HCT116 (cell line): Measurements from ENCODE around the gene COL2A1. TPM values are rescaled to one million over a fixed set of nuclear protein-coding genes. Genes with fewer than 3 reads are reported as not detected.

ENCODE experiments used
- ATAC-seq: fragments of 200-7000 bp; cut with Tn5 transposase; 2 replicates; pipeline ENCODE4 v1.9.1; 2020; ENCODE audit warnings: mild to moderate bottlenecking, moderate library complexity
- BruUV-seq: library from RNA; stranded (reverse); fragments of 400-500 nt; replicated peaks from 2 replicates; lab custom pipeline; 2021; lab: Mats Ljungman, UMichigan
- CTCF ChIA-PET: fragments of 300-600 bp; sonication (Branson Sonifier 250); formaldehyde crosslinking; loops from one replicate; lab custom pipeline; 2021; ENCODE audit warnings: antibody characterized with exemption; lab: Charles Lee
- POLR2A ChIA-PET: fragments of 300-600, 350-600 bp; sonication (Branson Sonifier 250); formaldehyde crosslinking; loops from one replicate; lab custom pipeline; 2021; ENCODE audit warnings: antibody characterized with exemption; lab: Charles Lee
- RAD21 ChIA-PET, 2 experiments: fragments of 300-600 bp; sonication (Branson Sonifier 250); formaldehyde crosslinking; loops; one replicate each; lab custom pipeline; 2023; ENCODE audit warnings: low total read pairs in 2 of 2; ENCODE audit not compliant: uncharacterized antibody in 2 of 2, unreplicated experiment in 2 of 2, low non-redundant PET in 1 of 2; lab: Charles Lee
- DNase-seq: peaks from one replicate; pipeline ENCODE4 v3.0.0-alpha.2; 2010; ENCODE audit warnings: low read depth, low spot score
- H2AFZ ChIP-seq: fragments of 200-600 bp; shearing (Covaris generic), sonication (generic); 2 replicates; pipeline ENCODE4 v1.6.1; 2017; ENCODE audit warnings: low read depth, mixed run types, mixed read lengths, antibody characterized with exemption, low read length; ENCODE audit not compliant: poor library complexity, severe bottlenecking
- H3K27ac ChIP-seq: 2 replicates; pipeline ENCODE4 v1.5.1; 2012; ENCODE audit warnings: low read depth, low read length
- H3K27me3 ChIP-seq: fragments of 200-600 bp; sonication (generic); 2 replicates; pipeline ENCODE4 v1.6.1; 2016; ENCODE audit warnings: mixed run types, low read length, mixed read lengths; ENCODE audit not compliant: insufficient read depth
- H3K36me3 ChIP-seq, 2 experiments: fragments of 200-500 bp in 1 of 2; fragments of 200-600 bp in 1 of 2; sonication (Bioruptor generic) in 1 of 2; sonication (generic) in 1 of 2; 2 replicates each; pipeline versions ENCODE4 v1.5.1 to v1.6.1; 2014 to 2016; ENCODE audit warnings: low read length in 2 of 2, inconsistent platforms in 1 of 2, mixed read lengths in 1 of 2, mixed run types in 1 of 2; ENCODE audit not compliant: insufficient read depth in 2 of 2, control insufficient read depth in 1 of 2
- H3K4me1 ChIP-seq, 2 experiments: fragments of 200-600 bp in 1 of 2; sonication (generic) in 1 of 2; 2 replicates each; pipeline versions ENCODE4 v1.5.1 to v1.6.1; 2012 to 2017; ENCODE audit warnings: low read length in 2 of 2, inconsistent platforms in 1 of 2, mild to moderate bottlenecking in 1 of 2, mixed read lengths in 1 of 2, mixed run types in 1 of 2, moderate library complexity in 1 of 2; ENCODE audit not compliant: insufficient read depth in 2 of 2, control insufficient read depth in 1 of 2
- H3K4me2 ChIP-seq: fragments of 200-600 bp; sonication (generic); 2 replicates; pipeline ENCODE4 v1.6.1; 2017; ENCODE audit warnings: mixed run types, low read length, mixed read lengths
- H3K4me3 ChIP-seq, 2 experiments: fragments of 200-600 bp in 1 of 2; sonication (generic) in 1 of 2; replicated peaks in 1 of 2; 2 replicates each; pipeline ENCODE4 v1.5.1; 2011 to 2016; ENCODE audit warnings: low read length in 2 of 2, control low read depth in 1 of 2, low read depth in 1 of 2, mild to moderate bottlenecking in 1 of 2, mixed read lengths in 1 of 2, mixed run types in 1 of 2
- H3K79me2 ChIP-seq: fragments of 200-600 bp; sonication (generic); 2 replicates; pipeline ENCODE4 v1.6.1; 2017; ENCODE audit warnings: mild to moderate bottlenecking, mixed run types, low read length, moderate library complexity, mixed read lengths; ENCODE audit not compliant: insufficient read depth
- H3K9ac ChIP-seq: fragments of 200-600 bp; sonication (generic); 2 replicates; pipeline ENCODE4 v1.6.1; 2016; ENCODE audit warnings: low read length, mixed read lengths
- H3K9me2 ChIP-seq: fragments of 200-600 bp; sonication (generic), shearing (Covaris generic); 2 replicates; pipeline ENCODE4 v1.6.1; 2017; ENCODE audit warnings: mixed run types, mild to moderate bottlenecking, moderate library complexity; ENCODE audit not compliant: insufficient read depth
- H3K9me3 ChIP-seq, 2 experiments: fragments of 200-500 bp in 1 of 2; fragments of 200-600 bp in 1 of 2; sonication (Bioruptor generic) in 1 of 2; sonication (generic) in 1 of 2; 2 replicates each; pipeline ENCODE4 v1.6.1; 2014 to 2017; ENCODE audit warnings: low read length in 2 of 2, mixed read lengths in 2 of 2, inconsistent platforms in 1 of 2, low read depth in 1 of 2, mild to moderate bottlenecking in 1 of 2, mixed run types in 1 of 2, moderate library complexity in 1 of 2; ENCODE audit not compliant: control insufficient read depth in 1 of 2, insufficient read depth in 1 of 2
- H4K20me1 ChIP-seq: fragments of 200-600 bp; sonication (generic), shearing (Covaris generic); 2 replicates; pipeline ENCODE4 v1.6.1; 2017; ENCODE audit warnings: mixed run types, mild to moderate bottlenecking, moderate library complexity; ENCODE audit not compliant: insufficient read depth
- CEBPB ChIP-seq: IDR thresholded peaks from 2 replicates; pipeline ENCODE4 v1.6.1; 2012; ENCODE audit warnings: low read depth
- EGR1 ChIP-seq: IDR thresholded peaks from 2 replicates; pipeline ENCODE4 v1.6.1; 2012; ENCODE audit warnings: low read depth
- EZH2phosphoT487 ChIP-seq: fragments of 200-600 bp; IDR thresholded peaks from 2 replicates; pipeline ENCODE4 v1.6.1; 2018; ENCODE audit warnings: antibody characterized with exemption, borderline replicate concordance
- FOSL1 ChIP-seq: IDR thresholded peaks from 2 replicates; pipeline ENCODE4 v1.6.1; 2012; ENCODE audit warnings: low read depth
- JUND ChIP-seq: IDR thresholded peaks from 2 replicates; pipeline ENCODE4 v1.6.1; 2012
- POLR2AphosphoS5 ChIP-seq: IDR thresholded peaks from 2 replicates; pipeline ENCODE4 v1.6.1; 2011; ENCODE audit warnings: mild to moderate bottlenecking, low read depth, low read length, moderate library complexity
- RAD21 ChIP-seq: IDR thresholded peaks from 2 replicates; pipeline ENCODE4 v1.6.1; 2012; ENCODE audit warnings: low read depth, mild to moderate bottlenecking
- SIN3A ChIP-seq: IDR thresholded peaks from 2 replicates; pipeline ENCODE4 v1.6.1; 2012; ENCODE audit warnings: low read depth
- SP1 ChIP-seq: IDR thresholded peaks from 2 replicates; pipeline ENCODE4 v1.6.1; 2012; ENCODE audit warnings: low read depth
- SRF ChIP-seq: IDR thresholded peaks from 2 replicates; pipeline ENCODE4 v1.6.1; 2012; ENCODE audit warnings: low read depth
- TCF7L2 ChIP-seq: IDR thresholded peaks from 2 replicates; pipeline ENCODE4 v1.7.0; 2011; ENCODE audit warnings: borderline replicate concordance, inconsistent platforms; ENCODE audit not compliant: insufficient read depth, insufficient read length; ENCODE audit errors: extremely low read depth
- YY1 ChIP-seq: IDR thresholded peaks from 2 replicates; pipeline ENCODE4 v1.6.1; 2011; ENCODE audit warnings: low read length, low read depth, moderate library complexity, mild to moderate bottlenecking; ENCODE audit not compliant: insufficient replicate concordance; ENCODE audit errors: extremely low read depth
- ZFX ChIP-seq: fragments of 450-650 bp; IDR thresholded peaks from 2 replicates; pipeline ENCODE4 v1.6.1; 2017
- ZNF274 ChIP-seq: fragments of 200-500 bp; sonication (Bioruptor generic); IDR thresholded peaks from 2 replicates; pipeline ENCODE4 v1.6.1; 2014; ENCODE audit warnings: mild to moderate bottlenecking, low read depth, low read length, inconsistent platforms
- intact Hi-C: fragments of 100-400 bp; cut with micrococcal nuclease; formaldehyde crosslinking; loops from 2 replicates; pipeline ENCODE4 v1.10.0; 2022
- total RNA-seq: library from RNA; stranded (reverse); gene quantifications from one replicate; pipeline ENCODE4 v1.2.1, GENCODE V29; 2021; ENCODE audit not compliant: unreplicated experiment
- TF ChIP-seq, protein P1 (sequence below): IDR thresholded peaks from 2 replicates; pipeline ENCODE4 v1.6.1; 2012
- TF ChIP-seq, protein P2 (sequence below): IDR thresholded peaks from 2 replicates; pipeline ENCODE4 v1.6.1; 2012
- TF ChIP-seq, protein P3 (sequence below): IDR thresholded peaks from 2 replicates; pipeline ENCODE4 v1.6.1; 2011; ENCODE audit warnings: mild to moderate bottlenecking, low read length, moderate library complexity; ENCODE audit not compliant: insufficient replicate concordance; ENCODE audit errors: extremely low read depth

COL2A1 gene
- total RNA-seq, 1 experiment from 2014 or later, result 0.22 TPM

DNA sequence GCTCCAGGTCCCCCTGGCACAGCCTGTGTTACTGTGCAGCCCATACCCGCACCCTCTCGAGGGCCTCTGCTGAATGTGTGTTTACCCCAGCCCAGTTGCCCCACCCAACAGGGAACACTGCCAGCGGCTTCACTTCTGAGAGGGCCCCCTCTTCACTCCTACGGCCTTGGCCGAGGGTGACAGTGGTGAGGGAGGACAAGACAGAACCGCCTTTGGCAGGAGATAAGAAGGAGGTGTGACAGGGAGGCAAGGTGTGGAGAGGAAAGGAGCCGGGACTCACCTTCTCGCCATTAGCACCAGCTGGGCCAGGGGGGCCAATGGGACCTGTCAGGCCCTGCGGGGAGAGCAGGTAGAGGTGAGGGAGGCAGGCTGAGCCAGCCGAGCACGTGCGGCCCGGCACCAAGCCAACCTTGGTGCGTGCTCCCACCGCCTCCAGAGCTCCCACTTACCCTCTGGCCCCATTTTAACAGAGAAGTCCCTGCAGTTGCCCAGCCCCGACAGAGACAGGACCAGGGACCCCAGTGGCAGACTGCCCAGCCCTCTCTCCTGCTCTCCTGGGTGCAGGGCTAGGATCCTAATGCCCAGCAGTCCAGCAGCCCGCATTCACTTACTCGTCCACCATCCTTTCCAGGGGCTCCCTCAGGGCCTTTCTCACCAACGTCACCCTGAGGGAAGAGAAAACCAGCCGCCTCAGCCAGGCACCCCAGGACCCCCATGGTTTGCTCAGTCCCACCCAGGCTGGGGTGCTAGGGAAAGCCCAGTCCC is 22.6 kb downstream of the COL2A1 start:
- Histone ChIP-seq H3K9ac (no peak overlapping the region), H2AFZ (no peak overlapping the region), H3K4me2 (no peak overlapping the region), H3K4me3 (no peak overlapping the region), H3K9me3 (no peaks in the 10 kb centered on the region), H3K27me3 (no peaks in the 10 kb centered on the region), H4K20me1 (no peaks in the 10 kb centered on the region), H3K36me3 (no peaks in the 10 kb centered on the region), H3K79me2 (no peaks in the 10 kb centered on the region), H3K4me1 (no peaks in the 10 kb centered on the region), H3K27ac (no peak overlapping the region), H3K9me2 (no peaks in the 10 kb centered on the region)
- ChIA-PET POLR2A (no interaction called here), RAD21 (no interaction called here), CTCF (no interaction called here)
- ATAC-seq (no peak), DNase-seq (no peak)
- intact Hi-C loops, result no loop called here
- TF ChIP-seq TCF7L2 (no peak), JUND (no peak), SRF (no peak), EGR1 (no peak), EZH2phosphoT487 (no peak), POLR2AphosphoS5 (no peak)
- TF ChIP-seq, protein P1, sequence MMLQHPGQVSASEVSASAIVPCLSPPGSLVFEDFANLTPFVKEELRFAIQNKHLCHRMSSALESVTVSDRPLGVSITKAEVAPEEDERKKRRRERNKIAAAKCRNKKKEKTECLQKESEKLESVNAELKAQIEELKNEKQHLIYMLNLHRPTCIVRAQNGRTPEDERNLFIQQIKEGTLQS, result no peak
- BruUV-seq, result no TSS peak

DNA sequence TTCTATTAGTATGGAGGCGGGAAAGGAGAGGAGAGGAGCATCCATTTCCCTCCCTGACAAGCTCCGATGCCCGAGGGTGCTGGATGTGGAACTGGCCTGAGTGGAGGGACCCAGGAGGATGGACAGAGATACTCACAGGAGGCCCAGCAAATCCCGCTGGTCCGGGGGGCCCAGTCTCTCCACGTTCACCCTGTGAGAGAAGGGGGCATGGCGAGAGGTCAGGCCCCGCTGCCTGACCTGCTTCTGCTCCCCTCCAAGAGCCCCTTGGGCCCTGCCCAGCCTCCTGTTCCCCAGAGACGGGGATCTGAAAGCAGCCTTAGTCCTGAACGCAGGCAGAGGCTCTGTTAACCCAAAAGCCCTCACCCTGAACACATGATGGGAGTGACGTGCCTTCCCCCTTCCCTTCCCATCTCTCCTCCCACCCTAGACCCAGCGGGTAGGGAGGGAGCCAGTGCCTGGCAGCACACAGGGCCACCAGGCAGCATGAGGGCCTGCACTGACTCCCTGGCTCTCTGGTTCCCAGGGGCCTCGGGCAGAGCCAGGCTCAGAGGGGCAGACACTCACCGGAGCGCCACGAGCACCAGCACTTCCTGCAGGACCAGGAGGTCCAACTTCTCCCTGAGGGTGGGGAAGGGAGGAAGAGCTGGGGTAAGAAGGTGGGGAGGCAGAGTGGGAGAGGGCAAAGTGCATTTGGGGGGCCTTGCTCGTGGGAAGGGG is 23.3 kb downstream of the COL2A1 start:
- intact Hi-C loops, result no loop called here
- ChIA-PET POLR2A (no interaction called here), RAD21 (no interaction called here), CTCF (no interaction called here)
- no peaks in the 10 kb centered on the region for H4K20me1 ChIP-seq
- H3K4me1 ChIP-seq, result no peaks in the 10 kb centered on the region
- H3K27me3 ChIP-seq, result no peaks in the 10 kb centered on the region
- H3K27ac ChIP-seq, result no peak overlapping the region
- no peaks in the 10 kb centered on the region for H3K9me3 ChIP-seq
- H3K4me3 ChIP-seq, result no peak overlapping the region
- H3K9me2 ChIP-seq, result no peaks in the 10 kb centered on the region
- no peak overlapping the region for H2AFZ ChIP-seq
- no TSS peak for BruUV-seq
- H3K4me2 ChIP-seq, result no peak overlapping the region
- DNase-seq (no peak), ATAC-seq (no peak)
- no peaks in the 10 kb centered on the region for H3K36me3 ChIP-seq
- H3K79me2 ChIP-seq, result no peaks in the 10 kb centered on the region
- no peak overlapping the region for H3K9ac ChIP-seq
- TF ChIP-seq ZNF274 (no peak), JUND (no peak), SIN3A (no peak), EZH2phosphoT487 (no peak), ZFX (no peak), POLR2AphosphoS5 (no peak), FOSL1 (no peak), YY1 (no peak), TCF7L2 (no peak), SP1 (no peak), CEBPB (no peak), SRF (no peak), RAD21 (no peak)
- TF ChIP-seq, protein P2, sequence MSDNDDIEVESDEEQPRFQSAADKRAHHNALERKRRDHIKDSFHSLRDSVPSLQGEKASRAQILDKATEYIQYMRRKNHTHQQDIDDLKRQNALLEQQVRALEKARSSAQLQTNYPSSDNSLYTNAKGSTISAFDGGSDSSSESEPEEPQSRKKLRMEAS, result no peak
- TF ChIP-seq, protein P3, sequence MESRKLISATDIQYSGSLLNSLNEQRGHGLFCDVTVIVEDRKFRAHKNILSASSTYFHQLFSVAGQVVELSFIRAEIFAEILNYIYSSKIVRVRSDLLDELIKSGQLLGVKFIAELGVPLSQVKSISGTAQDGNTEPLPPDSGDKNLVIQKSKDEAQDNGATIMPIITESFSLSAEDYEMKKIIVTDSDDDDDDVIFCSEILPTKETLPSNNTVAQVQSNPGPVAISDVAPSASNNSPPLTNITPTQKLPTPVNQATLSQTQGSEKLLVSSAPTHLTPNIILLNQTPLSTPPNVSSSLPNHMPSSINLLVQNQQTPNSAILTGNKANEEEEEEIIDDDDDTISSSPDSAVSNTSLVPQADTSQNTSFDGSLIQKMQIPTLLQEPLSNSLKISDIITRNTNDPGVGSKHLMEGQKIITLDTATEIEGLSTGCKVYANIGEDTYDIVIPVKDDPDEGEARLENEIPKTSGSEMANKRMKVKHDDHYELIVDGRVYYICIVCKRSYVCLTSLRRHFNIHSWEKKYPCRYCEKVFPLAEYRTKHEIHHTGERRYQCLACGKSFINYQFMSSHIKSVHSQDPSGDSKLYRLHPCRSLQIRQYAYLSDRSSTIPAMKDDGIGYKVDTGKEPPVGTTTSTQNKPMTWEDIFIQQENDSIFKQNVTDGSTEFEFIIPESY, result no peak
